ENCODE data around the gene WFS1.

DNA sequence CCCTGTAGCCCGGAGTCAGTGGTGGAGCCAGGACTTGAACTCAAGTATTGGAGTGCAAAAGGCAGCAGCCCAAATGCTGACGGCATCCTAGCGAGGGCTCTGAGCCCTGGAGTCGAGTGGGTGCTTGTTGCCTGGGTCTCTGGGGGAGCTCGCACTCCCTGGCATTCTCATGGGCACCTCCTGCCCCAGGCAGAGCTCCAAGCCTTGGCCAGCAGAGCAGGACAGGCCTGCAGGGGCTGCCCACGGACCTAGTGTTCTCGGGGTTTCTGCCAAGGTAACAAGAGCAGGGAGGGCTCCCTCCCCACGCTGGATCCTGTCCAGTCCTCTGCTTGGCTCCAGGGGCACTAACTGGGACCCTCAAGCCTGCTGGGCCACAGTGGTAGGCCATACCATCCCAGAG is 17.6 kb upstream of the WFS1 start:
- no peak for TF ChIP-seq POLR2A (IDR thresholded peaks at IDR 0.05)
- TF ChIP-seq, protein P1, sequence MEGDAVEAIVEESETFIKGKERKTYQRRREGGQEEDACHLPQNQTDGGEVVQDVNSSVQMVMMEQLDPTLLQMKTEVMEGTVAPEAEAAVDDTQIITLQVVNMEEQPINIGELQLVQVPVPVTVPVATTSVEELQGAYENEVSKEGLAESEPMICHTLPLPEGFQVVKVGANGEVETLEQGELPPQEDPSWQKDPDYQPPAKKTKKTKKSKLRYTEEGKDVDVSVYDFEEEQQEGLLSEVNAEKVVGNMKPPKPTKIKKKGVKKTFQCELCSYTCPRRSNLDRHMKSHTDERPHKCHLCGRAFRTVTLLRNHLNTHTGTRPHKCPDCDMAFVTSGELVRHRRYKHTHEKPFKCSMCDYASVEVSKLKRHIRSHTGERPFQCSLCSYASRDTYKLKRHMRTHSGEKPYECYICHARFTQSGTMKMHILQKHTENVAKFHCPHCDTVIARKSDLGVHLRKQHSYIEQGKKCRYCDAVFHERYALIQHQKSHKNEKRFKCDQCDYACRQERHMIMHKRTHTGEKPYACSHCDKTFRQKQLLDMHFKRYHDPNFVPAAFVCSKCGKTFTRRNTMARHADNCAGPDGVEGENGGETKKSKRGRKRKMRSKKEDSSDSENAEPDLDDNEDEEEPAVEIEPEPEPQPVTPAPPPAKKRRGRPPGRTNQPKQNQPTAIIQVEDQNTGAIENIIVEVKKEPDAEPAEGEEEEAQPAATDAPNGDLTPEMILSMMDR (IDR thresholded peaks at IDR 0.05) = no peak
- TF ChIP-seq POLR2AphosphoS5 (IDR thresholded peaks at IDR 0.05; ENCODE audit: insufficient read depth in 1 of 2, low read depth in 1 of 2) = no peak
